ENCODE results near the gene MCUR1.

DNA sequence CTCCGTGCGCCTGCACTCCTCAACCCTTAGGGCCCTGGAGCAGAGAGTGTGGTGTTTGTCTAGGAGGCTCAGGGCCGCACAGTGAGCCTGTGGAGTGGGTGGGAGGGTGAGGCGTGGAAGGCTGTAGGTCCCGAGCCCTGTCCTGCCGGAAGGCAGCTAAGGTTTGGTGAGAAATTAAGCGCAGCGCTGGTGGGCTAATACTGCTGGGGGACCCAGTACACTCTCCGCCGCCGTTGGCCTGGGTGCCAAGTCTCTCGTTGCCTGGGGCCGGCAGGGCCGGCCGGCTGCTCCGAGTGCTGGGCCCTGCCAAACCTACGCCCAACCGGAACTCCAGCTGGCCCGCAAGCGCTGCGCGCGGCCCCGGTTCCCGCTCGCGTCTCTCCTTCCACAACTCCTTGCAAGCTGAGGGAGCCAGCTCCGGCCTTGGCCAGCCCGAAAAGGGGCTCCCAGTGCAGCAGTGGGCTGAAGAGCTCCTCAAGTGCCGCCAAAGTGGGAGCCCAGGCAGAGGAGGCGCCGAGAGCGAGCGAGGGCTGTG, 40.4 kb upstream of the MCUR1 start:
- TF ChIP-seq, protein P1, sequence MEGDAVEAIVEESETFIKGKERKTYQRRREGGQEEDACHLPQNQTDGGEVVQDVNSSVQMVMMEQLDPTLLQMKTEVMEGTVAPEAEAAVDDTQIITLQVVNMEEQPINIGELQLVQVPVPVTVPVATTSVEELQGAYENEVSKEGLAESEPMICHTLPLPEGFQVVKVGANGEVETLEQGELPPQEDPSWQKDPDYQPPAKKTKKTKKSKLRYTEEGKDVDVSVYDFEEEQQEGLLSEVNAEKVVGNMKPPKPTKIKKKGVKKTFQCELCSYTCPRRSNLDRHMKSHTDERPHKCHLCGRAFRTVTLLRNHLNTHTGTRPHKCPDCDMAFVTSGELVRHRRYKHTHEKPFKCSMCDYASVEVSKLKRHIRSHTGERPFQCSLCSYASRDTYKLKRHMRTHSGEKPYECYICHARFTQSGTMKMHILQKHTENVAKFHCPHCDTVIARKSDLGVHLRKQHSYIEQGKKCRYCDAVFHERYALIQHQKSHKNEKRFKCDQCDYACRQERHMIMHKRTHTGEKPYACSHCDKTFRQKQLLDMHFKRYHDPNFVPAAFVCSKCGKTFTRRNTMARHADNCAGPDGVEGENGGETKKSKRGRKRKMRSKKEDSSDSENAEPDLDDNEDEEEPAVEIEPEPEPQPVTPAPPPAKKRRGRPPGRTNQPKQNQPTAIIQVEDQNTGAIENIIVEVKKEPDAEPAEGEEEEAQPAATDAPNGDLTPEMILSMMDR (conservative IDR thresholded peaks at IDR 0.05 in 1 of 2, IDR thresholded peaks at IDR 0.05 in 1 of 2; ENCODE audit: extremely low read depth in 1 of 2, insufficient read depth in 1 of 2, low read depth in 1 of 2, low read length in 2 of 2): no peak
- no peak for TF ChIP-seq EZH2 (IDR thresholded peaks at IDR 0.05; ENCODE audit: borderline replicate concordance, low read length)
